ENCODE measurements around the gene L3MBTL4.
"Not testable (repeated sequence)": the region's sequence is repeated elsewhere in the genome, so short reads cannot be mapped to it uniquely, and the experiment has no call there.

DNA sequence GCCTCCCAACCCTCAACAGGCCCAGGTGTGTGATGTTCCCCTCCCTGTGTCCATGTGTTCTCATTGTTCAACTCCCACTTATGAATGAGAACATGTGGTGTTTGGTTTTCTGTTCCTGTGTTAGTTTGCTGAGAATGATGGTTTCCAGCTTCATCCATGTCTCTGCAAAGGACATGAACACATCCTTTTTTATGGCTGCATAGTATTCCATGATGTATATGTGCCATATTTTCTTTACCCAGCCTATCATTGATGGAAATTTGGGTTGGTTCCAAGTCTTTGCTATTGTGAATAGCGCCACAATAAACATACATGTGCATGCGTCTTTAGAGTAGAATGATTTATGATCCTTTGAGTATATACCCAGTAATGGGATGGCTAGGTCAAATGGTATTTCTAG is 37.2 kb downstream of the L3MBTL4 start:
- TF ChIP-seq, protein P1, sequence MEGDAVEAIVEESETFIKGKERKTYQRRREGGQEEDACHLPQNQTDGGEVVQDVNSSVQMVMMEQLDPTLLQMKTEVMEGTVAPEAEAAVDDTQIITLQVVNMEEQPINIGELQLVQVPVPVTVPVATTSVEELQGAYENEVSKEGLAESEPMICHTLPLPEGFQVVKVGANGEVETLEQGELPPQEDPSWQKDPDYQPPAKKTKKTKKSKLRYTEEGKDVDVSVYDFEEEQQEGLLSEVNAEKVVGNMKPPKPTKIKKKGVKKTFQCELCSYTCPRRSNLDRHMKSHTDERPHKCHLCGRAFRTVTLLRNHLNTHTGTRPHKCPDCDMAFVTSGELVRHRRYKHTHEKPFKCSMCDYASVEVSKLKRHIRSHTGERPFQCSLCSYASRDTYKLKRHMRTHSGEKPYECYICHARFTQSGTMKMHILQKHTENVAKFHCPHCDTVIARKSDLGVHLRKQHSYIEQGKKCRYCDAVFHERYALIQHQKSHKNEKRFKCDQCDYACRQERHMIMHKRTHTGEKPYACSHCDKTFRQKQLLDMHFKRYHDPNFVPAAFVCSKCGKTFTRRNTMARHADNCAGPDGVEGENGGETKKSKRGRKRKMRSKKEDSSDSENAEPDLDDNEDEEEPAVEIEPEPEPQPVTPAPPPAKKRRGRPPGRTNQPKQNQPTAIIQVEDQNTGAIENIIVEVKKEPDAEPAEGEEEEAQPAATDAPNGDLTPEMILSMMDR (IDR thresholded peaks at IDR 0.05) = not testable (repeated sequence)
- TF ChIP-seq POLR2A (IDR thresholded peaks at IDR 0.05) = not testable (repeated sequence)

All from adrenal gland (tissue), 5 donors.